ENCODE measurements around the gene KCTD14. TPM values are rescaled to one million over a fixed set of nuclear protein-coding genes. Genes with fewer than 3 reads are reported as not detected.

The KCTD14 gene
- total RNA-seq, 1 donor, result 4.3 TPM

DNA sequence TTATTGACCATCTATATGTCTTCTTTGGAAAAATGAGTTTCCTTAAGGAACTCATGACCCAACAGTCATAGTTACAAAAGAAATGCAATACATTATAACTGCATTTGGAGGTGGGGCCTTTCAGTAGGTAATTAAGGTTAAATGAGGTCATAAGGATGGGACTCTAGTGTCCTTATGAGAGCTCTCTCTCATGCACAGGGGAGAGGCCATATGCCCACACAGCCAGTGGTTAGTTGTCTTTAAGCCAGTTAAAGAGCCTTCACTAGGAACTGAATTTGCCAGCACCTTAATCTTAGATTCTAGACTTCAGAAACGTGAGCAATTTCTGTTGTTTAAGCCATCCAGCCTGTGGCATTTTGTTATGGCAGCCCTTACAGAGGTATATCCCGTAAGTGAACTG lies 56.0 kb downstream of the KCTD14 start:
- DNase-seq (ENCODE audit: low read depth), result no peak
- no peak overlapping the region for H3K4me3 ChIP-seq (ENCODE audit: low read depth, low read length)
- TF ChIP-seq, protein P1, sequence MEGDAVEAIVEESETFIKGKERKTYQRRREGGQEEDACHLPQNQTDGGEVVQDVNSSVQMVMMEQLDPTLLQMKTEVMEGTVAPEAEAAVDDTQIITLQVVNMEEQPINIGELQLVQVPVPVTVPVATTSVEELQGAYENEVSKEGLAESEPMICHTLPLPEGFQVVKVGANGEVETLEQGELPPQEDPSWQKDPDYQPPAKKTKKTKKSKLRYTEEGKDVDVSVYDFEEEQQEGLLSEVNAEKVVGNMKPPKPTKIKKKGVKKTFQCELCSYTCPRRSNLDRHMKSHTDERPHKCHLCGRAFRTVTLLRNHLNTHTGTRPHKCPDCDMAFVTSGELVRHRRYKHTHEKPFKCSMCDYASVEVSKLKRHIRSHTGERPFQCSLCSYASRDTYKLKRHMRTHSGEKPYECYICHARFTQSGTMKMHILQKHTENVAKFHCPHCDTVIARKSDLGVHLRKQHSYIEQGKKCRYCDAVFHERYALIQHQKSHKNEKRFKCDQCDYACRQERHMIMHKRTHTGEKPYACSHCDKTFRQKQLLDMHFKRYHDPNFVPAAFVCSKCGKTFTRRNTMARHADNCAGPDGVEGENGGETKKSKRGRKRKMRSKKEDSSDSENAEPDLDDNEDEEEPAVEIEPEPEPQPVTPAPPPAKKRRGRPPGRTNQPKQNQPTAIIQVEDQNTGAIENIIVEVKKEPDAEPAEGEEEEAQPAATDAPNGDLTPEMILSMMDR (IDR thresholded peaks at IDR 0.05; ENCODE audit: insufficient read depth, low read depth, low read length), result no peak

DNA sequence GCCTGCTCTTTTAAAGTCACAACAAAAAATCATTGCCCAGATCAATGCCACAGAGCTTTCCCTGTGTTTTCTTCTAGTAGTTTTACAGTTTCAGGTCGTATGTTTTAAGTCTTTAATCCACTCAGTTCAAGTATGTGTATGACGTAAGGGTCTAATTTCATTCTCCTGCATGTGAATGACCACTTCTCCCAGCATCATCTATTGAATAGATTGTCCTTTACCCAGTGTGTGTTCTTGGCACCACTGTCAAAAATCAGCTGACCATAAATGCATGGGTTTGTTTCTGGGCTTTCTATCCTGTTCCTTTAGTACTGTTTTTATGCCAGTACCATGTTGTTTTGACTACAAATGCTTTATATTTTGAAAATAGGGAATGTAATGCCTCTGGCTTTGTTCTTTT lies 56.7 kb downstream of the KCTD14 start:
- no peak overlapping the region for H3K4me3 ChIP-seq (ENCODE audit: low read depth, low read length)
- TF ChIP-seq, protein P1 (IDR thresholded peaks at IDR 0.05; ENCODE audit: insufficient read depth, low read depth, low read length), result no peak
- no peak for DNase-seq (ENCODE audit: low read depth)

Other genes with a start within 250 kb of the KCTD14 start
- 34.1 and 46.2 TPM in 2 replicates for gene RSF1, start 202.6 kb downstream of the KCTD14 start, total RNA-seq
- gene AAMDC, start 202.1 kb downstream of the KCTD14 start, total RNA-seq, result 22.0 and 23.2 TPM in 2 replicates
- gene INTS4, start 28.6 kb downstream of the KCTD14 start, total RNA-seq, result 34.8 and 37.1 TPM in 2 replicates
- gene THRSP, start 40.6 kb upstream of the KCTD14 start, total RNA-seq, result not detected in 2 replicates
- 120 and 179 TPM in 2 replicates for gene NDUFC2, start 56.6 kb upstream of the KCTD14 start, total RNA-seq
- 37.7 and 60.9 TPM in 2 replicates for gene ALG8, start 116.3 kb upstream of the KCTD14 start, total RNA-seq
- 8.1 and 11.2 TPM in 2 replicates for gene KCTD21, start 165.3 kb upstream of the KCTD14 start, total RNA-seq
- 10.8 and 12.9 TPM in 2 replicates for gene USP35, start 165.6 kb upstream of the KCTD14 start, total RNA-seq

Measured in fibroblast of villous mesenchyme (primary cell).